ENCODE results near the gene SLC1A2.

Gene SLC1A2

DNA sequence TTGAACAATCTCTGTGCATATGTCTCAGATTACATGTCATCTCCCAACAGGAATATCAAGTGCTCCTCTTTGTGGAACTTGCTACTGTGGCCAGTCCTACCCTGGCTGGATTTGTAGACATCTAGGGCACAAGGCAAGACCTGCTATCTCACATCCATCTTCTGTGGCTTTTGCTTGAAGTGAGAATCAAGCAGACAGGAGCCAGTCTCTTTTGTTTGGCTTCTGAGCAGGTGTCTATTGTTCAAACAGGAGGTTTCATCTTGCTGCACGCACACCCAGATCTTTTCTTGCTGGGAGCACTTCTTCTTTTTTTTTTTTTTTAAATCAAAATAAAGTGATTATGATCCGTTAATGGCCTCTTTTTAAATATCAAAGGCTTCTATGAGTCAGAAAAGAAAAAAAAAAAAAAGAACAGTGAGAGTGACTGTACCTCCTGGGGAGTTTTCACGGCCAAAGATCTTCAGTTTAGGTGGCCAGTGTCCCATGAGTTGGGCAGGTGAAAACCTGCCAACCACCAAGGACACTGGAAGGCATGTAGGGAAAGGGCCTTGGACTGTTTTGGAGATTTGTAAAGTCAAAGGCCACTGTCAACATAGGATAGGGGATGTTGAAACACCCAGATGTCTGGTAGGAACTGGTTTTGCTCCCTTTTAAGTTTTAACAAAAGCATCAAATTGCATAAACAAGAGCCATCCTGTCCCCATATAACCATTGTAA lies 202.2 kb downstream of the SLC1A2 start:
- DNase-seq (ENCODE audit: low read depth) = no peak

DNA sequence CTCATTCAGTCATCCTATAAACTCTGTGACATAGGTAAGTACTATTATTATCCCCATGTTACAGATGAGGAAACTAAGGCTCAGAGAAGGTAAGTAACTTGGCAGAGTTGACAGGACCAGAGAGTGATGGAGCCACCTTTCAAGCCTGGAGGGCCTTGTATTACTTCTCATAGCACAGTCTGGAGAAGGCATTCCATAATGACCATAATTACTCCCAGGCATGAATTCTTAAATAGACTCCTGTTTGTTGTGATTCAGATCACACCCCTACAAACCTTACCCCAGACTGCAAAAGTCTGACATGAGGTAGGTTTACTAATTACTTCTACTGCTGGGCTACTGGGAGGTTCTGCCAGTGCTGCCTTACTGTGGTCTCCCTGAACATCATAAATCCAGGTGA lies 203.4 kb downstream of the SLC1A2 start:
- no peak for DNase-seq (ENCODE audit: low read depth)

DNA sequence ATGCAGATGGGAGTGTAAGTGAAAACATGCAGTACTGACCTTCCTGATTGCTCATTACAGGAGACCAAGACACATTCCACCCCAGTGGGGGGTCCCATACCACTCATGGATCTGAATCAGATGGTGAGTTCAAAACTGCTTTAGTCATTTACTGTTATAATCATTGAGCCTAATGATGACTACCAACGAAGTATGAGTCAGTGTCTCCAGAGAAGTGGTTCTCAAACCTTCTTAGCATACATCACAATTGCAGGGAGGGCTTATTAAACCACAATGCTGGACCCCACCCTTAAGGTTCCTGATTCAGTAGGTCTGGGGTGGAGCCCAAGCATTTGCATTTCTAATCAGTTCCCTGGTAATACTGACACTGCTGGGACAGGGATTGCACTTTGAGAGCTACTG lies 204.6 kb downstream of the SLC1A2 start:
- peak; percentile 21 for DNase-seq (ENCODE audit: low read depth)

DNA sequence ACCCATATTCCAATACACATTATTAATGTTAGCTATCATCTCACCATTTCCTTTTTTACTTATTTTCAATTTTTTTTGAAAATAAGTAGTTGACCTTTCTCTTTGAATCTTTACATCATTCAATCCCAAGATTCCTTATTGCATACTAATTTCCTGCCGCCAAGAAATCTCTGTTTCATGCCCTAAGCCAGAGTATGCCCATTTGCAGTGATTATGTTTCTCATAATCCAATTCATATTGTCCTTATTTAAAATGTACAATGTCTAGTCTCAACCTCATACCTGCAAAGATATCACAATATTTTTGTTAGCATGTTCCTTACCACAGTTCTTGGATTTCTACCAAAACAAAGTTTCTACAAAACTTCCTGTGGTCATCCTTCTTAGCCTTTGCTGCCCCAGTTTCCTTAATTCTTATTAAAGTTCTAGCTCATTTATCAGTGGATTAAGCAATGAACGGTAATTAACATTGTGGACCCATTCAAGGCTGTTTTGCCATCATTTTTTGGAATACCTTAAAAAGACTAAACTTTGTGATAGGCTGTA lies 205.1 kb downstream of the SLC1A2 start:
- DNase-seq (ENCODE audit: low read depth) = no peak

DNA sequence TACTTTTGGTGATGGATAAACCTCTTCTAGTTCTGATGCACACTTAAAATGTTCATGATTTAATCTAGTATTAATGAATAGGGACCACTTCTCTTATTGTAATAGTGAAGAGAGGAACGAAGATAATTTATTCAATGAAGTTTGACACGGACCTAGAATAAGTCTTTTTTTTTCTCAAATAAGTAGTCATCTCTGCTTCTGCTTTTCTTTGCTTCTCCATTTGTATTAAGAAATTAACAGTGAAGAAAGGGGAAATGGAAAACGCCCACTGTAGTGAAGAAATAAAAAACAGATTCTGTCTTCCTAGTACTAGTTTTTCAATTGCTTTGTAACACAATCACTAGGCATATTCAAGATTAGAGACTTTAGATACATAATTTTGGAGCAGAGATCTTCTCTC lies 207.4 kb downstream of the SLC1A2 start:
- no peak for DNase-seq (ENCODE audit: low read depth)

DNA sequence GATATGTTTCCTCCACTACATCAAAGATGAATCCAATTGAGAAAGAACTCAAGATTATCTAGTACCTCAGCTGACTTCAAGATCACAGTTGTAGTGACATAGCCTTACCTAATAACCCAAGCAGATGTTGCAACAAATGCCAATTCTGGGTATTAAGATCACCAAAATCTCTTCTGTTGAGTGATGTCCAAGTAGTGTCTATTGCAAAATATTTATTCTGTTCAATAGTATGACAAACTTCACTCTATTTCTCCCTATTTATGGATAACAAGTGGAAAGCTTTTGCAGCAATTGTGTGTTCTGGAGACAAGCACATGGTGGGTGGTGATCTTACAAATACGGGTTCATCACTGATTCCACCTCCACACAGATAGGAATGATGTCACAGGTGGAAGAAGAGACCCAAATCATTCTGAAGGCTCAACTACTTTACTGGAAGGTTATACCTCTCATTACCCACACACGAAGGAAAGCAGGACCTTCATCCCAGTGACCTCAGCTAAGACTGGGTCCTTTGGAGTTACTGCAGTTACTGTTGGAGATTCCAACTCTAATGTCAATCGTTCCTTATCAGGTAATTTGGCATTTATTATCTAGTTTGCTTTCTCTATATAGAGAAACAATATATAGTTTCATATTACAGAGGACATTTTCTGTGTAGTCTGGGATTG lies 208.3 kb downstream of the SLC1A2 start:
- DNase-seq (ENCODE audit: low read depth) = no peak

DNA sequence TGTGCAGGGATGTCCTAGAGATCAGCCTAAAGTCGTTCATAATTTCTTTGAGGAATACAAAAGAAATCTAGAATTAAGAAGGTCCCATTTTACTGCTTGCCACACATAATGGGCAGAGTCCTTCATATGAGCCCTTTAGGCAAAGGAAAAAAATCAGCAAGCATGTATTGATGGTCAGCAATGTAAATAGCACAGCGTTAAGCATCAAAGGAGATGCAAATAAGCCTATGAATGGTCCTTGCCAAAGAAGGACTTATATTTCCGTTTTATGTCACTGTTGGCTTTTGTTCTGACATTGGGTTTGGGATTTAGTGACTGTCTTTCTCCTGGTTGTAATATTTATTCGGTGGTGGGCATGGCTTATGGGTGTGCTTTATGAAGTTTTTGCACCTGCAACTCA lies 210.6 kb downstream of the SLC1A2 start:
- no peak for DNase-seq (ENCODE audit: low read depth)

DNA sequence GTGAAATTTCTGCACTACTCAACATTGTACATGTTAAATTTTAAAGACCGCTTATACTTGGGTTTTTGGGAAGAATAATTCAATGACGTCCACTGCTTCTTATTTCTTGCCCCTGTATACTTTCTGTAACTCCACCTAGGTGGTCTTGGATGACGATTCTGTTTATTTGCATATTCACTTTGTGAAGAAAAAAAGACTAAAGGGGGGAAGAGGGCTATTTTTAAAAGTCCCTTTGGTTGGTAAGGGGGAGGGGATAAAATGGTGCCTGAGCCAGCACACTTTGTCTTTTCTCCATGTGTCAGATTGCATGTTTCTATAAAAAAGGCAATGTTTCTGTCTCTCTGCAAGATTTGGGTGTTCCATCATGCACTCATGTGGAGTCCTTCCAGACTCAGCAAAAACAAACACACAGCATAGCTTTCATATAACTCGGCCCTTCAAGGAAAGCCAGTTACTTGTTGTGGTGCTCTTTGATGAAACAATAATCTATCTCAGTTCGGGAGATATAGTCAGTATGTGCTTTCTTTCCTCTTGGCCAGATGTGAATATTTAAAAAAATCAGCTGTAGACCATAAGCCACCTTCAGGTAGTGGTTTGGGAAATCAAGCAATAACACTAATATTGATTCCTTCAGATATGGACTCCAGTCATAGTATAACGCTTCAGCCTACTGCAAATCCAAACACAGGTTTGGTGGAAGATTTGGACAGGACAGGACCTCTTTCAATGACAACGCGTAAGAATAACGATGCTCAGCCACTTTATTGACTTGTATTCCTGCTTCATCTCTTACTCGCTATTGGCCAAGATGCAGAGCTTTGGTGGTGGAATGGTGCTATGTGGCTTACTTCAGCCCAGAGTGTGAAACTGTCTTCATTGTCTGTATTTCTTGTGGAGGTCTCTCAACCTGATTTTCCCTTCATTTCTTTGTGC lies 211.6 kb downstream of the SLC1A2 start:
- DNase-seq (ENCODE audit: low read depth) = no peak

DNA sequence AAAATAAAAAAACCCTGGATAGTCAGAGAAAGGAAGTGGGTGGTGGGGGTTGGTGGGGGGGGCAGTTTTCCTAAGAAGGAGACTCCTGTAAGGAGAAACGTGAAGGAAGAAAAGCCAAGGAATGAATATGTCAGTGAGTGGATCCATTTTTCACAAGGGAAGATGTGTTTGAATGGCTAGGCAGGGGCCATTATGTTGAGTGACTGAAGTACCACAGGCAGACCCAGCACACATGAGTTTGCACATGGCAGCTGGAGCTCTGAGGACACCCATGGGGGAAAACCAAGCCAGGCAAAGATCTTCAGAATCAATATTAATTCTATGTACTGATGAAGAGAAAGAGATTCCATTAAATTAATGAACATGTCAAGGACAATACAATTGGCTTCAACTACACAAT lies 212.7 kb downstream of the SLC1A2 start:
- no peak for DNase-seq (ENCODE audit: low read depth)

DNA sequence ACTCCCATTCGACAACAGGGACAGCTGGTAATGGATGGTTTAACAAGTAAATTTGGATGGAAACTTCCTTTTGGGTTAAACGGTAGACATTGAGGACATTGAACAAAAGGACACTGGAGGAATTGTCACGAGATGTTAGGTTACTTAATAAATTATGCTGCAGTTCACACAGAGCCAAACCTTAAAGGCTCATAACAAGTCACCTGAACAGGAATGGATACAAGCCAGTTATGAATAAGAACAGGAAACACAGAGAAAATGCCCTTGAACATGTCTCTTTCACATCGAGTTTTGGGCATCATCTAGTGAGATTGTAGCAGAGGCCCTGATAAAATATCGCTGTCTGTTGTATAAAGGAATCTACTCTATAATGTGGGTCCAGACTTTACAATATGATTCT lies 214.7 kb downstream of the SLC1A2 start:
- DNase-seq (ENCODE audit: low read depth) = no peak

Data from stimulated activated CD8-positive, alpha-beta memory T cell treated with anti-CD3 and anti-CD28 coated beads, Interleukin-4, amount 100 ng/mL, for 24 hours (primary cell).